Endothelial cell (in vitro differentiated cells): ENCODE results near the gene CALML3. TPM values are rescaled to one million over a fixed set of nuclear protein-coding genes. Genes with fewer than 3 reads are reported as not detected.

Source experiments
- DNase-seq: peaks from one replicate; pipeline ENCODE4 v3.0.0; 2021; ENCODE audit warnings: low spot score
- H3K27ac Mint-ChIP-seq: one replicate; pipeline ENCODE4 v1.8.0; 2021; ENCODE audit warnings: mixed read lengths, inconsistent platforms; ENCODE audit not compliant: unreplicated experiment
- H3K27me3 Mint-ChIP-seq: one replicate; pipeline ENCODE4 v1.8.0; 2021; ENCODE audit warnings: mild to moderate bottlenecking, moderate library complexity, mixed read lengths, inconsistent platforms; ENCODE audit not compliant: unreplicated experiment
- H3K36me3 Mint-ChIP-seq: one replicate; pipeline ENCODE4 v1.8.0; 2021; ENCODE audit warnings: mild to moderate bottlenecking, low read depth, mixed read lengths, inconsistent platforms; ENCODE audit not compliant: unreplicated experiment
- H3K4me1 Mint-ChIP-seq: one replicate; pipeline ENCODE4 v1.8.0; 2021; ENCODE audit warnings: mild to moderate bottlenecking, mixed read lengths, inconsistent platforms; ENCODE audit not compliant: unreplicated experiment
- H3K4me3 Mint-ChIP-seq: one replicate; pipeline ENCODE4 v1.8.0; 2021; ENCODE audit warnings: mild to moderate bottlenecking, mixed read lengths, inconsistent platforms; ENCODE audit not compliant: unreplicated experiment
- H3K9me3 Mint-ChIP-seq: one replicate; pipeline ENCODE4 v1.8.0; 2021; ENCODE audit warnings: mixed read lengths, inconsistent platforms; ENCODE audit not compliant: unreplicated experiment
- total RNA-seq: library from RNA; stranded (reverse); fragmentation: NEBNext Ultra II Directional; extraction: Animal tissue kit (Norgen Biotek cat#: 25700); gene quantifications from one replicate; pipeline ENCODE4 v1.2.1, GENCODE V29; 2021; ENCODE audit not compliant: unreplicated experiment
- TF ChIP-seq, protein P1 (sequence below): fragments of 200-600 bp; sonication (generic); IDR thresholded peaks from one replicate; pipeline ENCODE4 v1.5.0; 2021; ENCODE audit warnings: antibody characterized with exemption; ENCODE audit not compliant: unreplicated experiment

The CALML3 gene
- total RNA-seq, 1 donor from 2014 or later = not detected

DNA sequence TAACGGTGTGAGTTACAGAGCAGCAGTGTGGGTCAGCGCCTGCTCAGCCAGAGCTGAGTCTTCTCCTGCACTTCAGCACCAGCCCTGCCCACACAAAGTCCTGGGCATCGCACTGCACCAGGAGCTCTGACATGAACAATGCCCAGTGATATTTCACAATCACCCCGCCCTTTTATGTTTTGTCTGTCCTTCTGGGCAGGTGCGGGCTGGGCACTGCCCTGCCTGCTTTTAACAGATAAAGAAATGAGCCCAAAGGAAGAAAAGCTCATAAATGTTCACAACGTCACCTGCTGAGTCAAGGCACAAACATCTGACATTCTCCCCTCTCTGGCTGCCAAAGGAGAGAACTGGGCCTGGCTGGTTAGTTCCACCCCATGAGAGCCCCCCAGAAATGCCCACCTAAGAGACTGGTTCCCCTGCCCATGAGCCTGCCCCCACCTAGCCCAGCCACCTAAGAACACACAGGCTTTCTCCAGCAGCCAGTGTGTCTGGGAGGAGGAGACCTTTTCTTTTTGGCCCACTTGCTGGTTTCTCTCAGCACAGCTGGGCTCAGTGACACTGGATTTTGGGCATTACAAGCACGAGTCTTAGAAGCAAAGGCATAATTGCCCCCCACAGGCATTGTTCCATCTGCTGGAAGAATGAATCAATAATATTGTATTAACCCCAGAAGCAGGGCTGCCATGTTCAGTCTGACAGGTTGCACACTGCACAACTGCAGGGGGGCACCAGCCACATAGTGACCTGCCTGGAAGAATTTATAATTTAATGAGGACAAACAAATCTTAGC, 22.3 kb downstream of the CALML3 start:
- Mint-ChIP-seq H3K4me3 (no peak overlapping the region), H3K36me3 (no peaks in the 10 kb centered on the region), H3K9me3 (no peaks in the 10 kb centered on the region)

DNA sequence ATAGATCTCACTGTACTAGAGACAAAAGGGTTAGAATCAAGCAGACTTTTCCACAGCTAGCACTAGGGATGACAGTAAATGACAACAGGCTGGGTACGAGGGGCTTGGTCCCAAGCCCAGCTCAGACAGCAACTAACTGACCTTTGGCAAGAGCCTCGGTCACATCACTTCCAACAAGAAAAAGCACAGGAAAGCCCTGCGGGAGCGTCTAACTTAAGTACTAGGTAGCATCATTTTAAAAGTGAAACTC, 22.8 kb downstream of the CALML3 start:
- Mint-ChIP-seq H3K4me3 (no peak overlapping the region), H3K27ac (no peak overlapping the region), H3K36me3 (no peaks in the 10 kb centered on the region), H3K4me1 (peaks cover 11% of the 10 kb centered on the region), H3K9me3 (no peaks in the 10 kb centered on the region), H3K27me3 (peaks cover 6% of the 10 kb centered on the region)
- DNase-seq = no peak
- TF ChIP-seq, protein P1, sequence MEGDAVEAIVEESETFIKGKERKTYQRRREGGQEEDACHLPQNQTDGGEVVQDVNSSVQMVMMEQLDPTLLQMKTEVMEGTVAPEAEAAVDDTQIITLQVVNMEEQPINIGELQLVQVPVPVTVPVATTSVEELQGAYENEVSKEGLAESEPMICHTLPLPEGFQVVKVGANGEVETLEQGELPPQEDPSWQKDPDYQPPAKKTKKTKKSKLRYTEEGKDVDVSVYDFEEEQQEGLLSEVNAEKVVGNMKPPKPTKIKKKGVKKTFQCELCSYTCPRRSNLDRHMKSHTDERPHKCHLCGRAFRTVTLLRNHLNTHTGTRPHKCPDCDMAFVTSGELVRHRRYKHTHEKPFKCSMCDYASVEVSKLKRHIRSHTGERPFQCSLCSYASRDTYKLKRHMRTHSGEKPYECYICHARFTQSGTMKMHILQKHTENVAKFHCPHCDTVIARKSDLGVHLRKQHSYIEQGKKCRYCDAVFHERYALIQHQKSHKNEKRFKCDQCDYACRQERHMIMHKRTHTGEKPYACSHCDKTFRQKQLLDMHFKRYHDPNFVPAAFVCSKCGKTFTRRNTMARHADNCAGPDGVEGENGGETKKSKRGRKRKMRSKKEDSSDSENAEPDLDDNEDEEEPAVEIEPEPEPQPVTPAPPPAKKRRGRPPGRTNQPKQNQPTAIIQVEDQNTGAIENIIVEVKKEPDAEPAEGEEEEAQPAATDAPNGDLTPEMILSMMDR = no peak

More for the DNA sequence above, 22.3 kb downstream of the CALML3 start:
- H3K27ac Mint-ChIP-seq = peak overlapping the region; percentile 36
- H3K4me1 Mint-ChIP-seq = peaks cover 6% of the 10 kb centered on the region
- no peak for DNase-seq
- peaks cover 6% of the 10 kb centered on the region for H3K27me3 Mint-ChIP-seq
- TF ChIP-seq, protein P1 = no peak

DNA sequence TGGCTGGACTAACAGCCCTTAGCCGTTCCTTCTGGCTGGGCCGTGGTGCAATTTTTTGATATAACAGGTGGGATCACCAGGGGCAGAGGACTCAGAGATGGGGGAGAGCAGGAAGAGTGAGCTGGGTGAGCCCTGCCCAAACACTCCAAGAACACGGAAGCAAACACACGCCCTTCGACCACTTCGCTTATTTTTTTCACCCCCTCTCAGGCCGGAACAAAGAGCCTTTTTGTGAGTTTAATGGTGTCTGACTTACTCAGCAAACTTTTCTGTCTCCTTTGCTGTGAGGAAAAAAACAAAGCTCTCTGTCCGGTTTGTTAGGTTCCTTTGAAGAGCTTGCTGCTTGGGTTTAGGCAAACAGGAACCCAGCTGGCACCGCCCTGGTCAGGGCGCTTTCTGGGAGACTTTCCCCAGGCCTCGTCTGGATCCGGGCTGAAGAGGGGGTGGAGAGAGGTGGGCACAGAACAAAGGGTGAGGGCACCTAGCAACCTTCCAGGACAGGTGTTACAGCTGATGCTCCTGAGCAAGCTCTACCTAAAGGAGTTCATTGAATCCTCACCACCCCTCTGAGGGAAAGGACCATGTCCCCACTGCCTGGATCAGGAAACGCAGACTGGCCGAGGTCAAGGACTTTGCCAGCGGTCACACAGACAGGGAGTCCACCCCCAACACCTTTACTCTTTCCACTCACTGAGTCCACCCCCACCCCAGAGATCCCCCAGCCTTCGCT, 23.3 kb downstream of the CALML3 start:
- H3K27ac Mint-ChIP-seq = no peak overlapping the region
- H3K4me3 Mint-ChIP-seq = no peak overlapping the region
- TF ChIP-seq, protein P1 = no peak
- no peak for DNase-seq
- H3K4me1 Mint-ChIP-seq = peaks cover 16% of the 10 kb centered on the region
- no peaks in the 10 kb centered on the region for H3K9me3 Mint-ChIP-seq
- peaks cover 8% of the 10 kb centered on the region for H3K27me3 Mint-ChIP-seq
- no peaks in the 10 kb centered on the region for H3K36me3 Mint-ChIP-seq

DNA sequence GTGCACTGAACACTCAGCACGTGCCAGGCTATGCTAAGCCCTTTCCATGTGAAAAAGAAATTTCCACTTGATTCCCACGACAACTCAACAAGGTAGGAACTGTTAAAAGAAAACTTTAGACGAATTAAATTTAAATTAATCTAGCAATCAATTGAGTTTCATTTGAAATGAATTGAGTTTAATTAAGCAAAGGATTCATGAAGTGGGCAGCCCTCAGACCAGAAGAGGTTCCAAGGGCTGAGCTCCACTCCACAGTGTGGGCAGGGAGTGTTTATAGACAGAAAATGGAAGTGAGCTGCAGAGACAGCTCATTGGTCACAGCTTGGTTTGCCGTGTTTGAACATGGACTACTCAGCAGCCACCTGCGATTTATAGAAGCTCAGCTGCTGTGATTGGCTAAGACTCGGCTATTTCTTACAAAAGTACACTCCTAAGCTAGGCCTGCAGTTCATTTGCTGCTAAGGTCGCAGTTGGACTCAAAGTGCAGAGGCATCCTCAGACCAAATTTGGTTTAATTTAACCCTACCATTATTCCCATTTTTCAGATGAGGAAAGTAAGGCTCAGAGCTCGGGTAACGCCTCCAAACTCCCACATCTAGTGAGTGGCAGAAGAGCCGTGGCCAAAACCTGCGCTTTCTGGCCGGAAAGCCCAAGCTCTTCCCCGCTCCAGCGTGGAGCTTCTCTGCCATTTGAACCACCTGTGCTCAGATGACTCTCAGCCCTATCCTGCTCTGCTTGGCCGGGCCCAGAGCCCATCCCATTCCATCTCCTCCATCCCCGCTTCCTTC, 24.9 kb downstream of the CALML3 start:
- Mint-ChIP-seq H3K9me3 (no peaks in the 10 kb centered on the region), H3K4me3 (no peak overlapping the region), H3K27me3 (peaks cover 10% of the 10 kb centered on the region), H3K36me3 (no peaks in the 10 kb centered on the region), H3K4me1 (peaks cover 26% of the 10 kb centered on the region), H3K27ac (no peak overlapping the region)
- TF ChIP-seq, protein P1 = no peak
- no peak for DNase-seq

DNA sequence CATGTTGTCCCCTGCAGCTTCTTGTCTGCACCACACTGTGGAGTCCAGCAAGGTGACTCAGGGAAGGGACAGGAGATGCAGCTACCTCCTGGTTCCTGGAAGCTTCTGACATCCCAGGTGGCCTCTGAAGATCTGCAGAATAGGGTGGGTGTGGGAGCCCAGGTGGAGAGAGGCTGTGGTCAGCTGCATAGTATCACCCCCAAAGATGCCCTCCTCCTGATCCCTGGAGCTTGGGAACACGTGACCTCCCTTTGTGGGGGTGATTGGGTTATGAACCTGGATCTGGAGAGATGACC, 25.4 kb downstream of the CALML3 start:
- H3K27me3 Mint-ChIP-seq = peaks cover 10% of the 10 kb centered on the region
- no peak for DNase-seq
- no peaks in the 10 kb centered on the region for H3K36me3 Mint-ChIP-seq
- TF ChIP-seq, protein P1 = no peak
- H3K4me3 Mint-ChIP-seq = no peak overlapping the region
- H3K9me3 Mint-ChIP-seq = no peaks in the 10 kb centered on the region
- no peak overlapping the region for H3K27ac Mint-ChIP-seq
- peaks cover 31% of the 10 kb centered on the region for H3K4me1 Mint-ChIP-seq
